NB4 (cell line): ENCODE data around the gene TBC1D12.

Source experiments
- DNase-seq: peaks from one replicate; pipeline ENCODE4 v3.0.0; 2010; ENCODE audit warnings: low read depth
- H3K4me3 ChIP-seq: one replicate; pipeline ENCODE4 v1.5.1; 2011; ENCODE audit warnings: mild to moderate bottlenecking, low read depth, low read length, moderate library complexity
- MYC ChIP-seq: IDR thresholded peaks from 2 replicates; pipeline ENCODE4 v1.6.1; 2011; ENCODE audit warnings: low read depth, low read length
- POLR2A ChIP-seq: IDR thresholded peaks from 2 replicates; pipeline ENCODE4 v1.6.1; 2011; ENCODE audit warnings: mild to moderate bottlenecking; ENCODE audit not compliant: insufficient read length; ENCODE audit errors: extremely low read depth
- TF ChIP-seq, protein P1 (sequence below): IDR thresholded peaks from one replicate; pipeline ENCODE4 v1.5.1; 2012; ENCODE audit warnings: low read depth, low read length
- TF ChIP-seq, protein P2 (sequence below): IDR thresholded peaks from 2 replicates; pipeline ENCODE4 v1.6.1; 2011; ENCODE audit warnings: low read depth, low read length

Gene TBC1D12

DNA sequence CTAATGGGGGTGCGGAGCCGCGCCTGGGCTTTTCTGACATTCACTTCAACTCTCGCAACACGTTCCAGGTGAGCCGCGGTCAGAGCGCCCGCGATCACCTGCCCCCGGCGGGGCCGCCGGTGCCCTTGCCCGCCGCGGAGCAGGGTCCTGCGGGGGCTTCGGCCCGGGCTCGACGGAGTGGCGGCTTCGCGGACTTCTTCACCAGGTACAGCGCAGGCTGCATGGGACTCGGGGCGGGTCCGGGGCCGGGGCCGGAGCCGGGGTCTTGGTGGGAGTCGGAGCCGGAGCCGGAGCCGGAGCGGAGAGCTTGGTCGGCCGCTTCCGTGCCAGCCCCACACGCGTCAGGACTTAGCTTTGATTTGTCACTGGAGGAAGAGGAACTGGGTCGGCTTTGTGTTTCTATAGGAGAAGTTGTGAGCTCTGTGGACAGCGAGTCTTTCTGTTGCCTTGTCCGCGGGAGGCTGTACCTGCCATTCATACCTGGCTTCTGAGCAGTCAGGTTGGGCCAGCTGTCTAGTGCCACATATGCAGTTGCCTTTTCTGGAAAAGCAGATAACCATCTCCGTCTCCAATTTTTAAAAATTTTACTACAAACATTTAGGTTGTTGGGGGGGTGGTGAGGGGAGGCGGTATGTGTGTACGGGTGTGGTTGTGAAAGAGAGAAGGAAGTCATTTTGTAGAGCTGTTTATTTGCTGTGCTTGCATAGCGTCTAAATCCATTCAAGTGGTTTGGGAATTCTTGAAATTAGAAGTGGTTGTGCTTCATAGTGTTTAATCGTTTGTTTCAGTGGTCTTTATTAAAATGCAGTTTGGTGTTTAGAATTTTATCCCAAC is 1.3 kb downstream of the TBC1D12 start:
- no peak for DNase-seq
- H3K4me3 ChIP-seq, result no peak overlapping the region
- TF ChIP-seq MYC (no peak), POLR2A (no peak)
- TF ChIP-seq, protein P1, sequence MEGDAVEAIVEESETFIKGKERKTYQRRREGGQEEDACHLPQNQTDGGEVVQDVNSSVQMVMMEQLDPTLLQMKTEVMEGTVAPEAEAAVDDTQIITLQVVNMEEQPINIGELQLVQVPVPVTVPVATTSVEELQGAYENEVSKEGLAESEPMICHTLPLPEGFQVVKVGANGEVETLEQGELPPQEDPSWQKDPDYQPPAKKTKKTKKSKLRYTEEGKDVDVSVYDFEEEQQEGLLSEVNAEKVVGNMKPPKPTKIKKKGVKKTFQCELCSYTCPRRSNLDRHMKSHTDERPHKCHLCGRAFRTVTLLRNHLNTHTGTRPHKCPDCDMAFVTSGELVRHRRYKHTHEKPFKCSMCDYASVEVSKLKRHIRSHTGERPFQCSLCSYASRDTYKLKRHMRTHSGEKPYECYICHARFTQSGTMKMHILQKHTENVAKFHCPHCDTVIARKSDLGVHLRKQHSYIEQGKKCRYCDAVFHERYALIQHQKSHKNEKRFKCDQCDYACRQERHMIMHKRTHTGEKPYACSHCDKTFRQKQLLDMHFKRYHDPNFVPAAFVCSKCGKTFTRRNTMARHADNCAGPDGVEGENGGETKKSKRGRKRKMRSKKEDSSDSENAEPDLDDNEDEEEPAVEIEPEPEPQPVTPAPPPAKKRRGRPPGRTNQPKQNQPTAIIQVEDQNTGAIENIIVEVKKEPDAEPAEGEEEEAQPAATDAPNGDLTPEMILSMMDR, result no peak
- TF ChIP-seq, protein P2, sequence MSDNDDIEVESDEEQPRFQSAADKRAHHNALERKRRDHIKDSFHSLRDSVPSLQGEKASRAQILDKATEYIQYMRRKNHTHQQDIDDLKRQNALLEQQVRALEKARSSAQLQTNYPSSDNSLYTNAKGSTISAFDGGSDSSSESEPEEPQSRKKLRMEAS, result no peak

DNA sequence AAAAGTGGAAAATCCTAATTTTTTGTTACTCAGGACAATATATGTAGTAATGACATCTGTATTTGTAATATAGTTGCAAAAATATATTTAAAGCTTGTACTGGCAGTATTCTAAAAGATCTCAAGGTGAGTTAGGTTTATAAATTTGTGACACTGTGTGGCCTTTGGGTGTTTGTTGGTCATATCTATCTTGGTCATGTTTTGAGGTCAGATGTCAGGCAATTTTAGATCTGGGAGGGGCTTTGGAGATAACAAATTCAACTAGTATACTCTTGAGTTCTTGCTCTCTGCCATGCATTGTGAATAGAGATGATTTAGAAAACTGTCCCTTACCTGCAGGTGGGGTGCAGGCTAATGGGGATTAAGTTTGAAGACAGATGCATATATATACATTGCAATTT is 3.1 kb downstream of the TBC1D12 start:
- TF ChIP-seq, protein P2, result no peak
- TF ChIP-seq POLR2A (no peak), MYC (no peak)
- TF ChIP-seq, protein P1, result no peak
- H3K4me3 ChIP-seq, result no peak overlapping the region

DNA sequence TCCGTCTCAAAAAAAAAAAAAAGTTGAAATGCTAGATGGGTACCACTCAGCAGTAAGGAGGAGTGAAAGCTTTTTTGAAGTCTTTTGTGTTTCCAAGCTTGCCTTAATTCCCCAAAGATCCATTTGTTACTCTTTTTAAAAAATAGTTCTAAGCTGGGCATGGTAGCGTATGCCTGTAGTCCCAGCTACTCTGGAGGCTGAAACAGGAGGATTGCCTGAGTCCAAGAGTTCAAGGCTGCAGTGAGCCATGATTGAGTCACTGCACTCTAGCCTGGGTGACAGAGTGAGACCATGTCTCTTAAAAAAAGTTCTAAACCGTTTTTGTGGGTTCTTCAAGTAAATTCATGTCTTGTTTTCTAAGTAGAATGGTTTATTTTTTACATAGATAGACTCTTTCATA is 5.3 kb downstream of the TBC1D12 start:
- no peak for TF ChIP-seq MYC
- DNase-seq, result no peak

More for the DNA sequence above, 3.1 kb downstream of the TBC1D12 start:
- DNase-seq, result no peak

DNA sequence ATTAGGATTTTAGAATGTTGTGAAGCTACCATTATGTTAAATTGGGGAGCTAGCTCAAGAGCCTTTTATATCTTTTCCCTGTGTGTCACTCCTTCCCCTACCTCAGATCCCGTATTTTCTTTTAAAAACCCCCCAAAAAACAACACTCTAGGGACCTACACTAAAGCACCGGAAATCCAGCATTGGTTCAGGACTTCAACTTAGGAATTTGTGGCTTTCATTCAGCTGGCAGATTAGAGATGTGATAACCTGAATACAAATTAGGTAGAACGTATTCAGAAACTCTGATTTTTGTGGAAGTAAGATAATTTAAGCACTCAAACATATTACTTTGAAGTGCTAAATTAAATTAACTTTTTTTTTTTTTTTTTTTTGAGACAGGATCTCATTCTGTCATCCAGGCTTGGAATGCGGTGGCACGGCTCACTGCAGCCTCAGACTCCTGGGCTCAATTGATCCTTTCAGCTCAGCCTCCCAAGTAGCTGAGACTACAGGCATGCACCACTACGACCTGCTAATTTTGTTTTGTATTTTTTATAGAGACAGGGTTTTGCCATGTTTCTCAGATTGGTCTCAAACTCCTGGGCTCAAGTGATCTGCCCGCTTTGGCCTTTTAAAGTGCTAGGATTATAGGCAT is 6.8 kb downstream of the TBC1D12 start:
- TF ChIP-seq POLR2A (no peak), MYC (no peak)
- TF ChIP-seq, protein P2, result no peak
- TF ChIP-seq, protein P1, result no peak
- DNase-seq, result no peak
- no peak overlapping the region for H3K4me3 ChIP-seq

More for the DNA sequence above, 5.3 kb downstream of the TBC1D12 start:
- no peak overlapping the region for H3K4me3 ChIP-seq

DNA sequence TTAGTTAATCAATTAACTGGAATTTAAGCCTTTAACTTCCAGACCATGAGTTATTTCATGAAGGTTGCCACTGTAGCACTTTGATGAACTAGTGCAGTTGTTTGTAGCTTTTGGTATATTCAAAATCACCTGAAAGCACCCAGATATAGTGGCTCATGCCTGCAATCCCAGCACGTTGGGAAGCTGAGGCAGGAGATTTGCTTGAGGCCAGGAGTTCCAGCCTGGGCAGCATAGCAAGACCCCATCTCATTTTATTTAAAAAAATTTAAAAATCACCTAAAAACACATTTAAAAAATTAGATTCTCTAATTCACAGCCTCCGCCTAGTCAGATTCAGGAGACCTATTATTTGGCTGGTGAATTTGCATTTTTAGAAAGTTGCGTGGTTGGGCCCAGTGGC is 9.0 kb downstream of the TBC1D12 start:
- H3K4me3 ChIP-seq, result no peak overlapping the region
- no peak for DNase-seq
- TF ChIP-seq POLR2A, result no peak
- TF ChIP-seq, protein P2, result no peak
- TF ChIP-seq MYC, result no peak
- TF ChIP-seq, protein P1, result no peak

DNA sequence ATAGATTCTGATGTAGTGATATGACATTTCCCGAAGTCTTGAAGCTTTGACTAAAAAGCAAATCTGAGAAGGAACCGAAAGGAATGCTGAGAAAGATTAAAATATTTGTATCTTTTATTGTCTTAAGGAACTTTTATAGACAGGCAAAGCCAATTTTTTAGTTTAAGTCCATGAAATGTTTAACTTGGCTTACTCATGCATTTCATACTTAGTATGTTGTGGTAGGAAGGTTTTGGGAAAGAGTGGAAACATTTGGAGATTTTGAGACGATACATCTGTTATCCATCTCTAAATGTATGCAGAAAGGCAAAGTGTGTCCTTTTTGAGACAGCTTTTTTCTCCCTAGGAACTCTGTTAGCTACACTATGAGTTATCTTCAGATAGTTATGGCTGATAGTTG is 10.1 kb downstream of the TBC1D12 start:
- no peak overlapping the region for H3K4me3 ChIP-seq
- TF ChIP-seq MYC (no peak), POLR2A (no peak)
- TF ChIP-seq, protein P2, result no peak
- TF ChIP-seq, protein P1, result no peak
- DNase-seq, result no peak
